ENCODE results near the gene KARS1.
A peak's percentile ranks its signal among the peaks of the same experiment; 100 is the strongest.
"Not testable (repeated sequence)": the region's sequence is repeated elsewhere in the genome, so short reads cannot be mapped to it uniquely, and the experiment has no call there.

The KARS1 gene

GRCh38 chr16:75599452-75600277, 47.8 kb downstream of the KARS1 start:
- no peak for TF ChIP-seq CTCF (IDR thresholded peaks at IDR 0.05)
- Mint-ChIP-seq H3K4me3 (no peak overlapping the region), H3K27me3 (ENCODE audit: low read depth, poor library complexity) (no peaks in the 10 kb centered on the region), H3K4me1 (peaks cover 5% of the 10 kb centered on the region), H3K9me3 (peaks cover 20% of the 10 kb centered on the region), H3K36me3 (ENCODE audit: low read depth) (peaks cover 82% of the 10 kb centered on the region), H3K27ac (no peak overlapping the region)
- DNase-seq = no peak

- Mint-ChIP-seq H3K4me1 (peaks cover 37% of the 10 kb centered on the region), H3K4me3 (no peak overlapping the region), H3K27me3 (ENCODE audit: low read depth, poor library complexity) (no peaks in the 10 kb centered on the region), H3K36me3 (ENCODE audit: low read depth) (peaks cover 44% of the 10 kb centered on the region), H3K27ac (no peak overlapping the region), H3K9me3 (peaks cover 11% of the 10 kb centered on the region)
- DNase-seq = no peak
- TF ChIP-seq CTCF (IDR thresholded peaks at IDR 0.05) = no peak
Observed at GRCh38 chr16:75593825-75594820, 53.3 kb downstream of the KARS1 start.

GRCh38 chr16:75593308-75593707, 54.2 kb downstream of the KARS1 start:
- peak overlapping the region; percentile 59 for H3K27ac Mint-ChIP-seq
- DNase-seq = no peak
- no peaks in the 10 kb centered on the region for H3K27me3 Mint-ChIP-seq (ENCODE audit: low read depth, poor library complexity)
- no peak for TF ChIP-seq CTCF (IDR thresholded peaks at IDR 0.05)
- peaks cover 11% of the 10 kb centered on the region for H3K9me3 Mint-ChIP-seq
- H3K36me3 Mint-ChIP-seq (ENCODE audit: low read depth) = peaks cover 49% of the 10 kb centered on the region
- no peak overlapping the region for H3K4me3 Mint-ChIP-seq
- peaks cover 43% of the 10 kb centered on the region for H3K4me1 Mint-ChIP-seq

DNA sequence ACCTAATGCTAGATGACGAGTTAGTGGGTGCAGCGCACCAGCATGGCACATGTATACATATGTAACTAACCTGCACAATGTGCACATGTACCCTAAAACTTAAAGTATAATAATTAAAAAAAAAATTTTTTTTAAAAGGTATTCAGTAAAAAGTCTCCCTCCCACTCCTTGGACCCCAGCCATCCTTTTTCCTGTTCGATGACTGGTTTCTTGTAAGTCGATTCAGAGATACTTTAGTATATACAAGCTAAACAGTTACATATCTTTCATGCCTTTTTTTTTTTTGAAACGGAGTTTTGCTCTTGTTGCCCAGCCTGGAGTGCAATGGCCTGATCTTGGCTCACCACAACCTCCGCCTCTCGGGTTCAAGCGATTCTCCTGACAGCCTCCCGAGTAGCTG, 55.5 kb downstream of the KARS1 start:
- H3K9me3 Mint-ChIP-seq = not testable (repeated sequence)
- H3K36me3 Mint-ChIP-seq (ENCODE audit: low read depth) = peaks cover 35% of the 10 kb centered on the region

DNA sequence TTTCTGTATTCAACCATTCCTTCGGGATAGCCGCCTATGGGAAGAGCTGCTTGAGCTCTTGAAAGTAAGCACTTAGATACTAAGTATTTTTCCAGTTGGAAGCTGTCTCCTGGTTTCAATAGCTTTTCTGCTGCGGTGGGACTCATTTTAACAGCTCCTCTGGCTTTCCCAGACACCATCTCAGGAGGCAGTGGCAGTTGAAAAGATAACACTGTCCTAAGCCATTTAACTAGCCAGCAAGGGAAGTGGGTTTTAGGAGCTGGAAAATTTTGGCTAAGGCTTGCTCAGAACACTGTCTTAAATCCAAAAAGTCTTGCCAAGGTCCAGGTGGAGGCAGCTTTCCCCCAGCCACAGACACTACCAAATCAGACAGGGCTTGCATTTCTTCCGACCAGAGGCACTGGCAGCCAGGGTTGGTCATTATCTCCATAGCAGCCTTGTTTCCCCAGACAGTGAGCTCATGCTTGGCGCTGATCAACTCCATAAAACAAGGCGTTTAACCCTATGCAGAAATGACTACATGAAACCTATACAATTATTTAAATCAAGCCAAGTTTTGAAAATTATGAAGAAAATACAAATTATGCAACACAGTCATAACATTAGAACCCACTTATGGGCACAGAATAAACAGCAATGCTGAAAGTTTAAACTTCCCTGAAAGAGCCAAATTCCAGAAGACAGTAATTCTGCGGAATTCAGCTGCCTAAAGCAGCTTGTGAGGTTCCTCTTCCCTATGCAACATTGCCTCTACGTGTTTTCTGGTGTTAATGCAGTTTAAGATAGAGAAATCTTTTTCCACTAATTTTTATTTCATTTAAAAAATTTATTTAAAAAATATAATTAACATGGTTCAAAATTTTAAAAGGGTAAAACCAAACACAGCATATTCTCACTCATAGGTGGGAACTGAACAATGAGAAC, 56.3 kb downstream of the KARS1 start:
- Mint-ChIP-seq H3K4me3 (no peak overlapping the region), H3K36me3 (ENCODE audit: low read depth) (peaks cover 31% of the 10 kb centered on the region), H3K27ac (peak overlapping the region; percentile 98), H3K4me1 (peaks cover 43% of the 10 kb centered on the region), H3K27me3 (ENCODE audit: low read depth, poor library complexity) (no peaks in the 10 kb centered on the region), H3K9me3 (no peaks in the 10 kb centered on the region)
- TF ChIP-seq CTCF (IDR thresholded peaks at IDR 0.05) = no peak
- no peak for DNase-seq

More for the DNA sequence above, 55.5 kb downstream of the KARS1 start:
- not testable (repeated sequence) for DNase-seq; H3K4me3 Mint-ChIP-seq; H3K27me3 Mint-ChIP-seq (ENCODE audit: low read depth, poor library complexity)
- peak overlapping the region; percentile 85 for H3K27ac Mint-ChIP-seq
- peaks cover 43% of the 10 kb centered on the region for H3K4me1 Mint-ChIP-seq
